HepG2 (cell line): ENCODE measurements around the gene CRY1. TPM values are rescaled to one million over a fixed set of nuclear protein-coding genes. Genes with fewer than 3 reads are reported as not detected.

Source experiments
- polyA plus RNA-seq, 8 experiments: library from polyadenylated mRNA; depleted of rRNA in 3 of 8; stranded (reverse) in 7 of 8; unstranded in 1 of 8; fragments of >200 nt; fragmentation: Illumina TruSeq in 4 of 8; extraction: Trizol in 4 of 8; gene quantifications; 2 replicates each; pipeline versions ENCODE4 v1.2.1 to v1.2.3, GENCODE V29; 2011 to 2016; ENCODE audit warnings: low read depth in 4 of 8, missing spikeins in 1 of 8, mixed read lengths in 1 of 8; ENCODE audit not compliant: insufficient read depth in 1 of 8
- total RNA-seq, 5 experiments: library from RNA; depleted of rRNA; stranded (reverse); fragments of >200 nt; fragmentation: Illumina TruSeq; extraction: Trizol; gene quantifications; 2 replicates each; pipeline ENCODE4 v1.2.3, GENCODE V29; 2016; ENCODE audit warnings: low read depth in 1 of 5

CRY1 gene
- total and polyA plus RNA-seq, 2 of the 13 experiments (the other 11 are each of a cell fraction or from before 2014, with no cell fraction given) = 11.4 to 13.9 TPM

Other genes starting within 250 kb of the CRY1 start
- 58.6 and 73.7 TPM in 2 replicates for gene TMEM263, start 137.6 kb downstream of the CRY1 start, total RNA-seq (2016; rRNA removed; fragmentation: Illumina TruSeq; extraction: Trizol)
- gene TMEM263, start 137.6 kb downstream of the CRY1 start, polyA plus RNA-seq (2011; rRNA removed) = 19.1 and 25.9 TPM in 2 replicates
- gene MTERF2, start 106.4 kb downstream of the CRY1 start, total RNA-seq (2016; rRNA removed; fragmentation: Illumina TruSeq; extraction: Trizol) = 11.6 and 13.6 TPM in 2 replicates
- gene MTERF2, start 106.4 kb downstream of the CRY1 start, polyA plus RNA-seq (2011; rRNA removed) = 8.0 and 9.9 TPM in 2 replicates